Activated B cell treated with CpG ODN at 0.5 μM for 24 hours (primary cell): ENCODE data around the gene PCDH9. TPM values are rescaled to one million over a fixed set of nuclear protein-coding genes. Genes with fewer than 3 reads are reported as not detected.

ENCODE experiments used
- ATAC-seq: fragments of 200-7000 bp; cut with Tn5 transposase; one replicate; pipeline ENCODE4 v1.10.0; 2021; ENCODE audit warnings: low read depth, mild to moderate bottlenecking, moderate library complexity
- CTCF ChIA-PET: fragments of 350-600 bp; sonication (Branson Sonifier 250); formaldehyde crosslinking; loops from one replicate; lab custom pipeline; 2021; ENCODE audit warnings: antibody characterized with exemption; lab: Charles Lee
- POLR2A ChIA-PET: fragments of 350-600 bp; sonication (Branson Sonifier 250); formaldehyde crosslinking; loops from one replicate; lab custom pipeline; 2021; ENCODE audit warnings: antibody characterized with exemption; lab: Charles Lee
- DNase-seq: peaks from one replicate; pipeline ENCODE4 v3.0.0; 2022
- H3K27ac Mint-ChIP-seq: one replicate; pipeline ENCODE4 v1.8.0; 2020; ENCODE audit warnings: mixed read lengths
- H3K27me3 Mint-ChIP-seq: one replicate; pipeline ENCODE4 v1.8.0; 2021; ENCODE audit warnings: mixed read lengths
- H3K36me3 Mint-ChIP-seq: one replicate; pipeline ENCODE4 v1.8.0; 2021; ENCODE audit warnings: low read depth, mixed read lengths
- H3K4me1 Mint-ChIP-seq: one replicate; pipeline ENCODE4 v1.8.0; 2021; ENCODE audit warnings: mixed read lengths
- H3K4me3 Mint-ChIP-seq: one replicate; pipeline ENCODE4 v1.8.0; 2020; ENCODE audit warnings: mild to moderate bottlenecking, mixed read lengths
- H3K9me3 Mint-ChIP-seq: one replicate; pipeline ENCODE4 v1.8.0; 2020; ENCODE audit warnings: mixed read lengths
- intact Hi-C: fragments of 100-400 bp; cut with micrococcal nuclease; formaldehyde crosslinking; loops from one replicate; pipeline ENCODE4 v1.15.1; 2024
- total RNA-seq: library from RNA; stranded (reverse); gene quantifications from 2 replicates; pipeline ENCODE4 v1.2.3, GENCODE V29; 2022
- TF ChIP-seq, protein P1 (sequence below): fragments of 200-600 bp; IDR thresholded peaks from one replicate; pipeline ENCODE4 v1.8.0; 2022; ENCODE audit warnings: antibody characterized with exemption, mild to moderate bottlenecking

PCDH9 gene
- total RNA-seq, 1 donor from 2014 or later, result 6.4 TPM

- TF ChIP-seq, protein P1, sequence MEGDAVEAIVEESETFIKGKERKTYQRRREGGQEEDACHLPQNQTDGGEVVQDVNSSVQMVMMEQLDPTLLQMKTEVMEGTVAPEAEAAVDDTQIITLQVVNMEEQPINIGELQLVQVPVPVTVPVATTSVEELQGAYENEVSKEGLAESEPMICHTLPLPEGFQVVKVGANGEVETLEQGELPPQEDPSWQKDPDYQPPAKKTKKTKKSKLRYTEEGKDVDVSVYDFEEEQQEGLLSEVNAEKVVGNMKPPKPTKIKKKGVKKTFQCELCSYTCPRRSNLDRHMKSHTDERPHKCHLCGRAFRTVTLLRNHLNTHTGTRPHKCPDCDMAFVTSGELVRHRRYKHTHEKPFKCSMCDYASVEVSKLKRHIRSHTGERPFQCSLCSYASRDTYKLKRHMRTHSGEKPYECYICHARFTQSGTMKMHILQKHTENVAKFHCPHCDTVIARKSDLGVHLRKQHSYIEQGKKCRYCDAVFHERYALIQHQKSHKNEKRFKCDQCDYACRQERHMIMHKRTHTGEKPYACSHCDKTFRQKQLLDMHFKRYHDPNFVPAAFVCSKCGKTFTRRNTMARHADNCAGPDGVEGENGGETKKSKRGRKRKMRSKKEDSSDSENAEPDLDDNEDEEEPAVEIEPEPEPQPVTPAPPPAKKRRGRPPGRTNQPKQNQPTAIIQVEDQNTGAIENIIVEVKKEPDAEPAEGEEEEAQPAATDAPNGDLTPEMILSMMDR, result no peak
- H3K27me3 Mint-ChIP-seq, result no peaks in the 10 kb centered on the region
- no peaks in the 10 kb centered on the region for H3K9me3 Mint-ChIP-seq
- H3K4me3 Mint-ChIP-seq, result no peak overlapping the region
- no peak for DNase-seq
- no peak overlapping the region for H3K27ac Mint-ChIP-seq
- CTCF ChIA-PET, result no interaction called here
- H3K36me3 Mint-ChIP-seq, result no peaks in the 10 kb centered on the region
- POLR2A ChIA-PET, result no interaction called here
- H3K4me1 Mint-ChIP-seq, result no peaks in the 10 kb centered on the region
- intact Hi-C loops, result no loop called here
- ATAC-seq, result no peak
These were observed 672.8 kb downstream of the PCDH9 start for GRCh38 chr13:66557357-66557756.

DNA sequence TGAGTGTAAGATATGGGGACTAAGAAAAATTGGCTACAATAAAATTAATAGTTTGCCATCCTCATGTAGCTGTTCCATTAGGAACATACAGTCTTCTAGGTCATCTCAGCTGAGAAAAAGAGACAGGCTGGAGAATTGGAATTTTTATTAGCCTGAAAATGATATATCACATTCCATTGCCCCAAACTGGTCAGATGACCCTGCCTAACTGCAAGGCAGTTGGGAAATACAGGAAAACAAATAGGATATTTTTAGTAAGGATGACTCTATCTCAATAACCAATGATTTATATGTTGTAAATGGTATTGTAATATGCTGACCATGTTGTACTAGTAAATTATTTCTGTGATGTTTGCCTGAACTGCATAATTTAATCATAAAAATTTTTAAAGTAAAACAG is 673.8 kb downstream of the PCDH9 start:
- intact Hi-C loops, result no loop called here

GRCh38 chr13:66553391-66553790 is 676.7 kb downstream of the PCDH9 start:
- H3K36me3 Mint-ChIP-seq, result no peaks in the 10 kb centered on the region
- ATAC-seq, result no peak
- ChIA-PET POLR2A (no interaction called here), CTCF (no interaction called here)
- intact Hi-C loops, result no loop called here
- no peak overlapping the region for H3K4me3 Mint-ChIP-seq
- TF ChIP-seq, protein P1, result no peak
- no peaks in the 10 kb centered on the region for H3K9me3 Mint-ChIP-seq
- no peaks in the 10 kb centered on the region for H3K27me3 Mint-ChIP-seq
- H3K27ac Mint-ChIP-seq, result no peak overlapping the region
- no peaks in the 10 kb centered on the region for H3K4me1 Mint-ChIP-seq
- no peak for DNase-seq

More for the DNA sequence above, 673.8 kb downstream of the PCDH9 start:
- H3K4me3 Mint-ChIP-seq, result no peak overlapping the region
- ATAC-seq (no peak), DNase-seq (no peak)
- no peaks in the 10 kb centered on the region for H3K36me3 Mint-ChIP-seq
- no peaks in the 10 kb centered on the region for H3K9me3 Mint-ChIP-seq
- TF ChIP-seq, protein P1, result no peak
- H3K27me3 Mint-ChIP-seq, result no peaks in the 10 kb centered on the region
- no peak overlapping the region for H3K27ac Mint-ChIP-seq
- H3K4me1 Mint-ChIP-seq, result no peaks in the 10 kb centered on the region
- ChIA-PET CTCF (no interaction called here), POLR2A (no interaction called here)

DNA sequence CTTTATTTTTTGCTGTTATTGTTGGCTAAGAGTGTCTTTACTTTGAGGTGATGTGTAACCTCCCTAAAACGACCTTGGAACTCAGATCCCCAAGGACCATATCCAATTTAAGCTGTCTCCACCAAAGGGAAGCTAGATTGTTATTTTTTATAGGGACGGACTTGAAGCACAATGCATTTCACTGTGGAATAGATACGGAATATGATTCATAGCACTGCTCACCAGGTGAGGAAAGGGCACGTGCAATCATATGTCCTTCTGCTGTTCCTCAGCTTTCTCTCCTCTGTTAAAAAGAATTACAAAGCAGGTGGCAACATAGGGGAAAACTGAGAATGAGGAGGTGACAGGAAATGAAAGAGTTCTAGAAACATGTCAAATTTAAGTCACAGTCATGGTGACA is 679.0 kb downstream of the PCDH9 start:
- ChIA-PET CTCF (no interaction called here), POLR2A (no interaction called here)
- Mint-ChIP-seq H3K36me3 (no peaks in the 10 kb centered on the region), H3K4me3 (no peak overlapping the region), H3K27me3 (no peaks in the 10 kb centered on the region), H3K4me1 (no peaks in the 10 kb centered on the region), H3K27ac (no peak overlapping the region), H3K9me3 (no peaks in the 10 kb centered on the region)
- TF ChIP-seq, protein P1, result no peak
- no peak for ATAC-seq
- intact Hi-C loops, result no loop called here
- no peak for DNase-seq

DNA sequence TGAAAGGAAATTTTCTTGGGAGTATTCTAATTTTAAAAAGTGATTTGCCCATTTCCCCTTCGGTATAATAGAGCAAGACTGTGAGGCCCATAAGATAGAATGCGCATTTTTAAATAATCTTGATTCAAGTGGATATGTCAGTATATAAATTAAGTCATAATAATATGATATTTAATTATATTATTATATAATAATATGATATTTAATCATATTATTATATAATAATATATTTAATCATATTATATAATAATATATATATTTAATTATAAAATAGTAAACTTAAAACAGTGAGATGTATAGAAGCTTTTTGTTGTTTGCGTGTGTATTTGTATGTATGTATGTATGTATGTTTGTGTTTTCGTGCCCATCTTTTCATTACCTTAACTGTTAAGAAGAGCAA is 682.5 kb downstream of the PCDH9 start:
- ChIA-PET CTCF (no interaction called here), POLR2A (no interaction called here)
- Mint-ChIP-seq H3K27me3 (no peaks in the 10 kb centered on the region), H3K4me1 (no peaks in the 10 kb centered on the region), H3K36me3 (no peaks in the 10 kb centered on the region), H3K4me3 (no peak overlapping the region), H3K27ac (no peak overlapping the region), H3K9me3 (no peaks in the 10 kb centered on the region)
- ATAC-seq (no peak), DNase-seq (no peak)
- TF ChIP-seq, protein P1, result no peak
- intact Hi-C loops, result no loop called here
